ENCODE data around the gene AFTPH.

The AFTPH gene

DNA sequence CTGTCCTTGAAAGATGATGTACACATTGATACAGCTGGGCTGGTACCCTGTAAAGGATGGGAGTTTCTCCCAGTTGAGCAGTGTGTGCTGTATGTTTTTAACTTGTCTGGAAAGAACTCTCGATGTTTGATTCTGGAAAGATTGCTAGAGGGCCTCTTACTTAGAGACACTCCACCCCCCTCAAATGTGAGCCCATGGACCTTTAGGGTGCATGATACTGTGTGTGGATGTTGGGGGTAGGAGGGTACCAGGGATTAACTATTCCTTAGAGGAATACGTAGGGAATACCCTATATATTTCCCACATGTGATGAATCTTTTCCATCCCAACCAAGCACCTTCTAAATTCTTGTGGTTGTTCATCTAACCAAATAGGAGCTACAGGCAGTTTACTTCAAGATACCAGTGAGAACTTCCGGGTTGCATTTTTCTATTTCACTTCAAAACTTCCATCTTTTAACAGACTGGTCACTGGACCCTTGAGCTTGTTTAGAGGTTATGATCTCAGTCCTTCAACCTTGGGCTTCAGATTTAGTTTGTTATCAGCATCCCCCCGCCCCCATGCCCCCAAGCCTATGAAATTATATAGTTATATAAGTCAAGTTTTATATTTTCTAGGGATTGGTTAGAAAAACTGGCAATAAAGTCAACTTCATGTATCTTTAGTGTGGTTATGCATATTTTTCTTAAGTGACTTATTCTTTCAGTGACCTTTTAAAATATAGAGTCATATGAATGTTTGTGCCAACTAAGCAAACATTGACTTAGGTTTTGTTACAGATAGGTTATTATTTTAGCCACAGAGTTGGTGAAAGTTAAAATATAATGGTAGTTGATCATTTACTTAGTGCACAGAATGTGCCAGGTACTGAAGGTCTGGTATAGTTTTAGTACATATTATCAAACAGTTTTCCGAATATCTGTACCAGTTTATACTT lies 18.2 kb downstream of the AFTPH start:
- DNase-seq (ENCODE audit: low read depth) = no peak

DNA sequence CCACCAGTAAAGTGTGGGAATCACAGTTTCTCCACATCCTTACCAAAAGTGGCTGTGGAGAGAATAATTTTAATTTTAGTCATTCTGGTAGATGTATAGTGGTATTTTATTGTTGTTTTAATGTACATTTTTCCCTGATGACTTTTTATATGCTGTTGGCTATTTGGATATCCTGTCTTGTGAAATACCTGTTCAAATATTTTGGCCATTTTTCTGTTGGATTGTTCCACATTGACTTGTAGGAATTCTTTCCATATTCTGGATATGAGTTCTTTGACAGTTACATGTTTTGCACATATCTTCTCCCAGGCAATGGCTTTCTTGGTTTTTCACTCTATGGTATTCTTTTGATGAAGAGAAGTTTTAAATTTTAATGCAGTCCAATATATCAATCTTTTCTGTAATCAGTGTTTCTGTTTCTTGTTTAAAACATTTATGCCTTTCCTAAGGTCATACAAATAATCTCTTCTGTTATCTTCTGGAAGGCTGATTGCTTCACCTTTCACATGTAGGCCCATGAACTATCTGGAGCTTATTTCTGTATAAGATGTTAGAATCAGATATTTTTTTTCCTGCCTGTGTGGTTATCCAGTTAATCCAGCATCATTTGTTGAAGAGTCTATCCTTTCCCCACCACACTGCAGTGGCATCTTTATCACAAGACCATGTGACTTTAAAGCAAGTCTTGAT lies 19.0 kb downstream of the AFTPH start:
- DNase-seq (ENCODE audit: low read depth) = no peak

DNA sequence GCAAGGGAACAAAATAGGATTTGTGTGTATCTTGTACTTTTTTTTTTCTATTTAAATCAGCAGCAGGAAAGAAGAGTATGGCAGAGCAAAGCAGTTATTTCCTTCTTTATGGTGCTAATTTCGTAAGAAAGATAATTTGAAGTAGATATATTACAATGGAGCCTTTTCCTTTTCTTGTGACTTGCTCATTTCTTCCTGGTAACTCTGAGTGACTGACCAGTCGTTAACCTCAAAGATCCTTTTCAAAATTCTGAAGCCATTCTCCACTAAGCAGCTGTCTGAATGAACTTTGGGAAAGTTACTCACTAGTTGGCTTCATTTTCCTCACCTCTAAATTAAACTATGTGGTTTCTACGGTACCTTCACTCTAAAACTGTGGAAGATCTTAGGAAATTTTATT lies 24.6 kb downstream of the AFTPH start:
- no peak for DNase-seq (ENCODE audit: low read depth)

GRCh38 chr2:64550042-64550441 lies 25.9 kb downstream of the AFTPH start:
- no peak for DNase-seq (ENCODE audit: low read depth)

DNA sequence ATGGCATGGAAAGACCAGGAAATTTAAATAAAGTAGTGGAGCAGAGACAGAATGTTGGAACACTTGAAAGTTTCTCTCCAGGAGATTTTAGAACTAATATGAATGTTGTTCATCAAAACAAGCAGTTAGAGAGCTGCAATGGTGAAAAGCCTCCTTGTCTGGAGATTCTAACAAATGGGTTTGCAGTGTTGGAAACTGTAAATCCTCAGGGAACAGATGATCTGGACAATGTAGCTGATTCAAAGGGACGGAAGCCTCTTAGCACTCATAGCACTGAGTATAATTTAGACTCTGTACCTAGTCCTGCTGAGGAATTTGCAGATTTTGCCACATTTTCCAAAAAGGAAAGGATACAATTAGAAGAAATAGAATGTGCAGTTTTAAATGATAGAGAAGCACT lies 27.7 kb downstream of the AFTPH start:
- DNase-seq (ENCODE audit: low read depth) = no peak

- DNase-seq (ENCODE audit: low read depth) = no peak
These were observed 30.0 kb downstream of the AFTPH start for GRCh38 chr2:64554117-64554516.

GRCh38 chr2:64558445-64559081 lies 34.4 kb downstream of the AFTPH start:
- no peak for DNase-seq (ENCODE audit: low read depth)

- no peak for DNase-seq (ENCODE audit: low read depth)
These were observed 38.1 kb downstream of the AFTPH start for GRCh38 chr2:64562148-64562784.

GRCh38 chr2:64563436-64563938 lies 39.4 kb downstream of the AFTPH start:
- DNase-seq (ENCODE audit: low read depth) = no peak

DNA sequence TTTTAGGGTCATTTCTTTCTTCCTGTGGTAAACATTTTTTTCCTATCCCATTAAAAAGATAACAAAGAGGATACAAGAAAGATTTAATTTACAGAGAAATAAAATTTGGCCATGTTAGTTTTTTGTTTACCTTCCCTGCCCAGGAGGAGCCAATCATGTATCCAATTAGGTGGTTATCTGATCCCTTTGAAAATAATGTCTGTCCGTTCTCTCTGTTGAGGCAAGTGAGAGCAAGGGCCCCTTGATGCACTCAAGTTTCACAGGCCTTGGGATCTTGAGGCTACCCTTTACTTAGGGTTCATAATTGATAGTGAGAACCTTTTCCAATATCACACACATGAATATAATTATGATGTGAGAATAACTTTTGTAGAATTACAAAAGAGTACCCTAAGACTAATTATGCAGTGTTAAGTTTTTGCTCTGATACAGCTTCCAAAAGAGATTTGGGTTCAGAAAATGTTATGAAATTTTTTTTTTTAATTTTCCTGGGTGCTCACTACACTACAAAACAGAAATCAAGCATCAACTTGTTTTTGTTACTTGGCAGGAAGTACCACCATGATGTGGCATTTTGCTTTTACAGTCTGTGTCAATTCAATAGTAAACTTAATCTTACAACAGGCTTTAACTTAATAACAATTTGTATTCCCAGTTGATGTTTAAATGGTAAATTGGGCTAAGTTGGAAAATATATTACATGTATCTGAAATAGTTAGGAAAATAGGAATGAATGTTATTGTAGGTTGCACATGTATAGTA lies 42.0 kb downstream of the AFTPH start:
- DNase-seq (ENCODE audit: low read depth) = no peak

- DNase-seq (ENCODE audit: low read depth) = no peak
These were observed 43.3 kb downstream of the AFTPH start for GRCh38 chr2:64567473-64567872.

- no peak for DNase-seq (ENCODE audit: low read depth)
These were observed 44.7 kb downstream of the AFTPH start for GRCh38 chr2:64568836-64569235.

DNA sequence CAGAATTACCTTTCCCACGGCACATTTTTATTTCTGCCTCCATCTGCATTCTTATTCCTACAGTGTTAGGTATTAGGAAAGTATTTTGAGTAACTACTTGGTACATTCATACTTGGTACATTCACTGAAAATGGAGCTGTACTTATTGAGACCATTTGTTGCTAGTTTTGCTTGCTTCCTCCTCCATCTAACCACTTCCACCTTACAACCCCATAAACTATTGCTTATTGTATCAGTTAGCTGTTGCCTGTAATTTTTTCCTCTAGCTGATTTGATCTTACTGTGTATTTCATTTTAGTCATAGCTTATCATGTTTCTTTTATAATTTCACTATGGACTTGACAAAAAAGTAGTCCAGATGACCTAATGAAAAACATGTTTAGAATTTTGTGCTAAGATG lies 50.7 kb downstream of the AFTPH start:
- DNase-seq (ENCODE audit: low read depth) = no peak

- no peak for DNase-seq (ENCODE audit: low read depth)
These were observed 56.9 kb downstream of the AFTPH start for GRCh38 chr2:64581018-64581417.

GRCh38 chr2:64581777-64582539 lies 57.8 kb downstream of the AFTPH start:
- DNase-seq (ENCODE audit: low read depth) = no peak

DNA sequence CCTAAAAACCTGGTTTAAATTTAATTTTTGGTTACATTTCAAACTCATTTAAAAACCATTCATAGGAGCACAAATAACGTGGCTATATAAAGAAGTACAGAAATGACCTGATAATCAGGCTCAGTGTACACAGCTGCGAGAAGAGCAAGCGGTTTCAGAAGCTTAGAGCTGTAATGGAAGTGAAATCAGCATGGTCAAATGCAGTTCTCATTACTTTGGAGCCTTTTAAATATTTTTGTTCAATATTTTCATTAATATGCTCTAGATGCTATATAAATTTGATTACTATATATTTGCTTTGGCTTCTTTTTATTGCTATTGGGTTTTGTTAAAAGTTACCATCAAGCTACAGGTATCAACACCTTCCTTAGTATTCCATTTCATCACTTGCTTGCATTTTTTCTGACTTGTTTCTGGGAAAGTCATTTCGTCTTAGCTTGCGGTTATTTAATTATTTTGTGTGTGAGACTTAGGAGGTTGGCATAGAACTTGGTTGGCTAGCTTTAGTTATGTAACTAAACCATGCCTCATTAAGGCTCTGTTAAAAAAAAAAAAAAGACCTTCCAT lies 58.7 kb downstream of the AFTPH start:
- no peak for DNase-seq (ENCODE audit: low read depth)

GRCh38 chr2:64586054-64586453 lies 61.9 kb downstream of the AFTPH start:
- no peak for DNase-seq (ENCODE audit: low read depth)

DNA sequence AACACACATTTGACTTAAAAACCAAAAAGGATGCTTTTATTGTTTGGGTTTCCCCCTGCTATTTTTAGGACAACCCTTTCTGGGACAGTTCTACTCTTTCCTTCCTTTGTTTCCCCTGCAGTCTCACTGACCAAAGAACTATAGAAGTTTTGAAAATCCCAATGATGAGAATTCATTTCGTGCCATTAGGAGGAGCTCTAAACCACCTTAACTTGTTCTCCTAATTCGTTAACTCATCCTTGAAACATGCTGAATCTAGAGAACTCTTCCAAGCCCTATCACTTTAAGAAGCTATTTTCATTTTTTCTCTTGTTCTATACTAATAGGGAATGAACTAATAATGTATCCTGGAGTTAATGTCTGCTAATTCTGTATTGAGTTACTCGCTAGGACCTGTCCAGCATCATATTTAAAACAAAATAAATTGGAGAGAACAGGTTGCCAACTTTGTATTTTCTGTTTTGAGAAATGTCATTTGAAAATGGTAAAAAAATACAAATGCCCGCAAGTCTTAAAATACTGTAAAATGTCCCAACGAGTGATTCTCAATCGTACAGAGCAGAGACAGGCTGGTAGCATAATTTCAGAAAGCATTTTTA lies 62.9 kb downstream of the AFTPH start:
- no peak for DNase-seq (ENCODE audit: low read depth)

DNA sequence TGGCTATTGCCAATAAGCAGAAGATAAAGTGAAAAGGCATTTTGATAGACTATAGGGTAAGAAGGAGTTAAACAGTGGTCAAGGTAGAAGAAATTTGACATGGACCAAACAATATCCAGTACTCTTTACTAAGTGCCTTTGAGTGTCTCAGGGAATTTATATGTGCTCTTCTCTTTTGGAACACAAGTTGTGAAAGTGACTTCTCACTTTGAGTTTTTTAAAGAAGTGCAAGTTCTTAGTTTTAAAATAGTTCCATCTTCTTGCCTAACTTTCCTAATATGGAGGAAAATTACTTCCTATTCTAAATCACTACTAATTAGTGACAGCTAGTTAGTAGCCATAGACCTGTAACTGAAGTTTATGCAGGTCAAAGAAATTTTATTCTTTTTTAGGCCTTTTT lies 63.4 kb downstream of the AFTPH start:
- no peak for DNase-seq (ENCODE audit: low read depth)

- no peak for DNase-seq (ENCODE audit: low read depth)
These were observed 67.1 kb downstream of the AFTPH start for GRCh38 chr2:64591188-64591587.

All from stimulated activated CD8-positive, alpha-beta memory T cell treated with anti-CD3 and anti-CD28 coated beads, Interleukin-15, amount 100 ng/mL, for 24 hours (primary cell).